Measurements from ENCODE around the gene PPP3CA. TPM values are rescaled to one million over a fixed set of nuclear protein-coding genes. Genes with fewer than 3 reads are reported as not detected.

PPP3CA gene
- total and polyA plus RNA-seq, 2 of the 8 experiments (the other 6 are each of a cell fraction or from before 2014, with no cell fraction given) = 7.9 to 35.0 TPM

DNA sequence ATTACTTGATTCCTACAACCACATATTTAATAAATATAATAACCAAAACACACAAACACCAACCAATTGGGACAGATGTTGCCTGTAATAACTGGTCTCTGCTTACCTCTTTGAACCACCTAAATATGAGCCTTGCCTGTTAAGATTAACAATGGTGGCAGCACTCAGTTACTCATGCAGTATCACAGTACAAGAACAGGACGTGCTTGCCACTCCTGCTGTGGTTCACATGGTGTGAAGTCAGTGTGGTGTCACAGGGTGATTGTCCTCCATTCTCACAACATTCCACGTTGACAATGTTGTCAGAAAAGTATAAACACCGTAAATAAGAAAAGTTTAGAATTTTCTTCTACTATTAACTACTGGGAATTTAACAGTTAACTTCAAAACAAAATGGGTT lies 365.0 kb downstream of the PPP3CA start:
- Histone ChIP-seq H3K27me3 (replicated peaks in 1 of 4; ENCODE audit: control insufficient read depth in 3 of 4, extremely low read depth in 1 of 4, insufficient read depth in 3 of 4, low read length in 3 of 4) (no peaks in the 10 kb centered on the region), H2BK15ac (ENCODE audit: low read length) (no peak overlapping the region), H2BK5ac (ENCODE audit: low read depth, low read length) (no peak overlapping the region), H2BK12ac (ENCODE audit: low read depth, low read length) (no peak overlapping the region), H2BK20ac (ENCODE audit: low read length) (no peak overlapping the region), H3K9ac (replicated peaks in 1 of 4; ENCODE audit: extremely low read depth in 1 of 4, low read depth in 3 of 4, low read length in 3 of 4) (no peak overlapping the region), H3K4ac (replicated peaks; ENCODE audit: insufficient read length, low read depth, low read length) (no peak overlapping the region), H3K56ac (replicated peaks; ENCODE audit: insufficient read length, low read depth, low read length) (no peak overlapping the region), H3K23ac (ENCODE audit: insufficient read length) (no peak overlapping the region), H3K4me3 (ENCODE audit: extremely low read depth in 1 of 4, insufficient read depth in 2 of 4, low read depth in 3 of 4, low read length in 4 of 4) (no peak overlapping the region), H3K23me2 (ENCODE audit: low read depth, low read length) (no peaks in the 10 kb centered on the region), H3K9me3 (ENCODE audit: insufficient read depth in 2 of 2, low read depth in 1 of 2, low read length in 1 of 2) (no peaks in the 10 kb centered on the region), H3K18ac (ENCODE audit: extremely low read depth, low read length) (no peak overlapping the region), H3K4me1 (replicated peaks in 1 of 4; ENCODE audit: control insufficient read depth in 3 of 4, insufficient read depth in 4 of 4, low read length in 3 of 4) (peaks cover 0 to 11% (median 10%) of the 10 kb centered on the region in 4 experiments; a peak in 4 of 7 replicates), H2AK5ac (ENCODE audit: low read depth, low read length) (no peak overlapping the region), H4K20me1 (replicated peaks in 1 of 2; ENCODE audit: control insufficient read depth in 1 of 2, insufficient read depth in 2 of 2, low read length in 2 of 2) (no peaks in the 10 kb centered on the region), H4K8ac (ENCODE audit: extremely low read depth, insufficient read depth, low read length) (no peak overlapping the region), H4K91ac (replicated peaks; ENCODE audit: insufficient read length, low read length) (no peak overlapping the region), H3K14ac (ENCODE audit: insufficient read length) (no peak overlapping the region), H3K79me1 (ENCODE audit: low read depth, low read length) (no peaks in the 10 kb centered on the region), H3K27ac (ENCODE audit: low read depth, low read length) (no peak overlapping the region), H3K4me2 (ENCODE audit: insufficient read depth in 1 of 2, low read depth in 2 of 2, low read length in 2 of 2) (no peak overlapping the region), H4K5ac (ENCODE audit: insufficient read length, low read depth, low read length) (no peak overlapping the region), H3K79me2 (ENCODE audit: control insufficient read depth in 1 of 2, insufficient read depth in 2 of 2, low read length in 2 of 2) (no peaks in the 10 kb centered on the region), H2BK120ac (replicated peaks; ENCODE audit: low read depth, low read length) (no peak overlapping the region), H3K36me3 (ENCODE audit: control insufficient read depth in 2 of 4, insufficient read depth in 4 of 4, low read length in 3 of 4) (no peaks in the 10 kb centered on the region), H2AFZ (ENCODE audit: low read length) (no peak overlapping the region)
- CTCF ChIA-PET (ENCODE audit: partially characterized antibody) = interaction anchor here (0.6 to 0.7 kb wide), 2 partner anchors 108 to 806 kb away, joined by 3 to 4 read pairs; no protein-coding TSS in a partner anchor
- POLR2A ChIA-PET (ENCODE audit: partially characterized antibody) = no interaction called here
- FAIRE-seq (no peak), DNase-seq (ENCODE audit: low read depth in 1 of 2, low spot score in 2 of 2) (no peak)
- WGBS, 2 experiments (ENCODE audit: extremely low coverage in 1 of 2, insufficient coverage in 1 of 2, insufficient read length in 1 of 2, insufficient replicate concordance in 2 of 2, low coverage in 1 of 2, low lambda C conversion rate in 2 of 2, missing lambda C conversion rate in 1 of 2) = 84% methylated on average over 3 of the region's 3 CpGs; no CpG with 5 or more reads in 1 of the 2 experiments
- TF ChIP-seq KDM1A (IDR thresholded peaks at IDR 0.05; ENCODE audit: borderline replicate concordance, low read length) = no peak
- TF ChIP-seq, protein P1, sequence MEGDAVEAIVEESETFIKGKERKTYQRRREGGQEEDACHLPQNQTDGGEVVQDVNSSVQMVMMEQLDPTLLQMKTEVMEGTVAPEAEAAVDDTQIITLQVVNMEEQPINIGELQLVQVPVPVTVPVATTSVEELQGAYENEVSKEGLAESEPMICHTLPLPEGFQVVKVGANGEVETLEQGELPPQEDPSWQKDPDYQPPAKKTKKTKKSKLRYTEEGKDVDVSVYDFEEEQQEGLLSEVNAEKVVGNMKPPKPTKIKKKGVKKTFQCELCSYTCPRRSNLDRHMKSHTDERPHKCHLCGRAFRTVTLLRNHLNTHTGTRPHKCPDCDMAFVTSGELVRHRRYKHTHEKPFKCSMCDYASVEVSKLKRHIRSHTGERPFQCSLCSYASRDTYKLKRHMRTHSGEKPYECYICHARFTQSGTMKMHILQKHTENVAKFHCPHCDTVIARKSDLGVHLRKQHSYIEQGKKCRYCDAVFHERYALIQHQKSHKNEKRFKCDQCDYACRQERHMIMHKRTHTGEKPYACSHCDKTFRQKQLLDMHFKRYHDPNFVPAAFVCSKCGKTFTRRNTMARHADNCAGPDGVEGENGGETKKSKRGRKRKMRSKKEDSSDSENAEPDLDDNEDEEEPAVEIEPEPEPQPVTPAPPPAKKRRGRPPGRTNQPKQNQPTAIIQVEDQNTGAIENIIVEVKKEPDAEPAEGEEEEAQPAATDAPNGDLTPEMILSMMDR (IDR thresholded peaks at IDR 0.05; ENCODE audit: control extremely low read depth in 1 of 3, insufficient read depth in 1 of 3, low read depth in 1 of 3, low read length in 3 of 3) = no peak
- no peak for TF ChIP-seq SIN3A (conservative IDR thresholded peaks at IDR 0.05 in 1 of 2, IDR thresholded peaks at IDR 0.05 in 1 of 2; ENCODE audit: low read depth in 1 of 2, low read length in 2 of 2)
- TF ChIP-seq JUN (IDR thresholded peaks at IDR 0.05; ENCODE audit: low read depth, low read length) = no peak
- TF ChIP-seq CBX8 (IDR thresholded peaks at IDR 0.05; ENCODE audit: borderline replicate concordance, low read depth, low read length) = no peak
- TF ChIP-seq BRCA1 (IDR thresholded peaks at IDR 0.05; ENCODE audit: low read depth, low read length) = no peak
- no peak for TF ChIP-seq CEBPB (IDR thresholded peaks at IDR 0.05; ENCODE audit: low read depth, low read length)
- no peak for TF ChIP-seq TCF12 (IDR thresholded peaks at IDR 0.05; ENCODE audit: low read depth, low read length)
- no peak for TF ChIP-seq CREB1 (IDR thresholded peaks at IDR 0.05)
- TF ChIP-seq EGR1 (IDR thresholded peaks at IDR 0.05; ENCODE audit: borderline replicate concordance, low read depth, low read length) = no peak

Data from H1 (cell line).